Measurements from ENCODE around the gene CCDC110.

DNA sequence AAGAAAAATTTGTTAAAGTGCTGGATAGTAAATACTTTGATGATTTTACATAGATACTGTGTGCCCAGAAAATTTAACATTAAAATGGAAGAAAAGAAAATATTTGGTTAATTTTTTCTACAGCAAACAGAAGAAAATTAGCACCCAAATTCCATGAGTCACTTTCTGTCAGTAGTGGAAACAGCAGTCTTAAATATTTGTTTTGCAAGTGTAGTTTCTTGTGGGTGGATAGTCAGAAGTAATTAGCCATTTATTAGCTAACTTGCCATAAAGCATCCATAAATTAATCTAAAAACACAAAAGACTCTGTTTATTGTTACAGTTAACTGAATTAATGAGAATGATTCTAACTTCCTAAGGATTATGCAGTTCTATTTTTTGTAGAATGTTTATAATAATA lies 36.1 kb downstream of the CCDC110 start:
- TF ChIP-seq TAF1 (IDR thresholded peaks at IDR 0.05; ENCODE audit: low read depth) (no peak), POLR2AphosphoS5 (IDR thresholded peaks at IDR 0.05) (no peak), SMC3 (conservative IDR thresholded peaks at IDR 0.05; ENCODE audit: poor library complexity) (no peak), RAD21 (conservative IDR thresholded peaks at IDR 0.05) (no peak), EZH2 (IDR thresholded peaks at IDR 0.05; ENCODE audit: borderline replicate concordance, insufficient read depth, low read length, poor library complexity, severe bottlenecking) (no peak), MXI1 (conservative IDR thresholded peaks at IDR 0.05; ENCODE audit: poor library complexity, severe bottlenecking) (no peak)
- TF ChIP-seq, protein P1, sequence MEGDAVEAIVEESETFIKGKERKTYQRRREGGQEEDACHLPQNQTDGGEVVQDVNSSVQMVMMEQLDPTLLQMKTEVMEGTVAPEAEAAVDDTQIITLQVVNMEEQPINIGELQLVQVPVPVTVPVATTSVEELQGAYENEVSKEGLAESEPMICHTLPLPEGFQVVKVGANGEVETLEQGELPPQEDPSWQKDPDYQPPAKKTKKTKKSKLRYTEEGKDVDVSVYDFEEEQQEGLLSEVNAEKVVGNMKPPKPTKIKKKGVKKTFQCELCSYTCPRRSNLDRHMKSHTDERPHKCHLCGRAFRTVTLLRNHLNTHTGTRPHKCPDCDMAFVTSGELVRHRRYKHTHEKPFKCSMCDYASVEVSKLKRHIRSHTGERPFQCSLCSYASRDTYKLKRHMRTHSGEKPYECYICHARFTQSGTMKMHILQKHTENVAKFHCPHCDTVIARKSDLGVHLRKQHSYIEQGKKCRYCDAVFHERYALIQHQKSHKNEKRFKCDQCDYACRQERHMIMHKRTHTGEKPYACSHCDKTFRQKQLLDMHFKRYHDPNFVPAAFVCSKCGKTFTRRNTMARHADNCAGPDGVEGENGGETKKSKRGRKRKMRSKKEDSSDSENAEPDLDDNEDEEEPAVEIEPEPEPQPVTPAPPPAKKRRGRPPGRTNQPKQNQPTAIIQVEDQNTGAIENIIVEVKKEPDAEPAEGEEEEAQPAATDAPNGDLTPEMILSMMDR (IDR thresholded peaks at IDR 0.05; ENCODE audit: poor library complexity, severe bottlenecking) = no peak
- TF ChIP-seq, protein P2, sequence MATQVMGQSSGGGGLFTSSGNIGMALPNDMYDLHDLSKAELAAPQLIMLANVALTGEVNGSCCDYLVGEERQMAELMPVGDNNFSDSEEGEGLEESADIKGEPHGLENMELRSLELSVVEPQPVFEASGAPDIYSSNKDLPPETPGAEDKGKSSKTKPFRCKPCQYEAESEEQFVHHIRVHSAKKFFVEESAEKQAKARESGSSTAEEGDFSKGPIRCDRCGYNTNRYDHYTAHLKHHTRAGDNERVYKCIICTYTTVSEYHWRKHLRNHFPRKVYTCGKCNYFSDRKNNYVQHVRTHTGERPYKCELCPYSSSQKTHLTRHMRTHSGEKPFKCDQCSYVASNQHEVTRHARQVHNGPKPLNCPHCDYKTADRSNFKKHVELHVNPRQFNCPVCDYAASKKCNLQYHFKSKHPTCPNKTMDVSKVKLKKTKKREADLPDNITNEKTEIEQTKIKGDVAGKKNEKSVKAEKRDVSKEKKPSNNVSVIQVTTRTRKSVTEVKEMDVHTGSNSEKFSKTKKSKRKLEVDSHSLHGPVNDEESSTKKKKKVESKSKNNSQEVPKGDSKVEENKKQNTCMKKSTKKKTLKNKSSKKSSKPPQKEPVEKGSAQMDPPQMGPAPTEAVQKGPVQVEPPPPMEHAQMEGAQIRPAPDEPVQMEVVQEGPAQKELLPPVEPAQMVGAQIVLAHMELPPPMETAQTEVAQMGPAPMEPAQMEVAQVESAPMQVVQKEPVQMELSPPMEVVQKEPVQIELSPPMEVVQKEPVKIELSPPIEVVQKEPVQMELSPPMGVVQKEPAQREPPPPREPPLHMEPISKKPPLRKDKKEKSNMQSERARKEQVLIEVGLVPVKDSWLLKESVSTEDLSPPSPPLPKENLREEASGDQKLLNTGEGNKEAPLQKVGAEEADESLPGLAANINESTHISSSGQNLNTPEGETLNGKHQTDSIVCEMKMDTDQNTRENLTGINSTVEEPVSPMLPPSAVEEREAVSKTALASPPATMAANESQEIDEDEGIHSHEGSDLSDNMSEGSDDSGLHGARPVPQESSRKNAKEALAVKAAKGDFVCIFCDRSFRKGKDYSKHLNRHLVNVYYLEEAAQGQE (IDR thresholded peaks at IDR 0.05; ENCODE audit: borderline replicate concordance) = no peak
